ENCODE measurements around the gene ARL2.

DNA sequence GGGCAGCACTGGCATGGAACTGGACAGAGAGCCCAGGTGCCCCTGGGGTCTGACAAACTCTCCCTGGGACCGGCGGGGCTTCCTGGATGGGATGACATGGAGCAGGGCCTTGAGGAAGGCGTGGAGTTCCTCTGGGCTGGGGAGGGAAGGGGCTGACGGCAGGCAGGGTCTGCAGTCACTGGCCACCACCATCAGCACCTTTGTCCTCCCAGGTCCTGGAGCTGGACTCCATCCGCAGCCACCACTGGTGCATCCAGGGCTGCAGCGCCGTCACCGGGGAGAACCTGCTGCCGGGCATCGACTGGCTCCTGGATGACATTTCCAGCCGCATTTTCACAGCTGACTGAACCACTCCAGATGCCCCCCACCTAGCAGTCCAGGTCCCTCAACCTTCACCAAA, 7.5 kb downstream of the ARL2 start:
- TF ChIP-seq, protein P1, sequence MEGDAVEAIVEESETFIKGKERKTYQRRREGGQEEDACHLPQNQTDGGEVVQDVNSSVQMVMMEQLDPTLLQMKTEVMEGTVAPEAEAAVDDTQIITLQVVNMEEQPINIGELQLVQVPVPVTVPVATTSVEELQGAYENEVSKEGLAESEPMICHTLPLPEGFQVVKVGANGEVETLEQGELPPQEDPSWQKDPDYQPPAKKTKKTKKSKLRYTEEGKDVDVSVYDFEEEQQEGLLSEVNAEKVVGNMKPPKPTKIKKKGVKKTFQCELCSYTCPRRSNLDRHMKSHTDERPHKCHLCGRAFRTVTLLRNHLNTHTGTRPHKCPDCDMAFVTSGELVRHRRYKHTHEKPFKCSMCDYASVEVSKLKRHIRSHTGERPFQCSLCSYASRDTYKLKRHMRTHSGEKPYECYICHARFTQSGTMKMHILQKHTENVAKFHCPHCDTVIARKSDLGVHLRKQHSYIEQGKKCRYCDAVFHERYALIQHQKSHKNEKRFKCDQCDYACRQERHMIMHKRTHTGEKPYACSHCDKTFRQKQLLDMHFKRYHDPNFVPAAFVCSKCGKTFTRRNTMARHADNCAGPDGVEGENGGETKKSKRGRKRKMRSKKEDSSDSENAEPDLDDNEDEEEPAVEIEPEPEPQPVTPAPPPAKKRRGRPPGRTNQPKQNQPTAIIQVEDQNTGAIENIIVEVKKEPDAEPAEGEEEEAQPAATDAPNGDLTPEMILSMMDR (conservative IDR thresholded peaks at IDR 0.05), result no peak
- TF ChIP-seq ZFX (IDR thresholded peaks at IDR 0.05), result no peak
